MM.1S (cell line): ENCODE data around the gene BPIFB3.

Experiments used
- CTCF ChIP-seq: fragments of 300-600 bp; sonication (generic); IDR thresholded peaks from 2 replicates; pipeline ENCODE4 v1.5.1; 2016; ENCODE audit warnings: antibody characterized with exemption, low read length, mixed read lengths
- EZH2 ChIP-seq: fragments of 300-600 bp; sonication (generic); optimal IDR thresholded peaks from 2 replicates; pipeline ENCODE3; 2017; ENCODE audit warnings: low read depth, mild to moderate bottlenecking, antibody characterized with exemption, low read length, mixed read lengths

- no peak for TF ChIP-seq CTCF
- TF ChIP-seq EZH2 = no peak
Observed at GRCh38 chr20:33018169-33018931, 35.4 kb upstream of the BPIFB3 start.
